ENCODE results near the gene FHIT. TPM values are rescaled to one million over a fixed set of nuclear protein-coding genes. Genes with fewer than 3 reads are reported as not detected.

Gene FHIT
- total RNA-seq, 1 experiment from 2014 or later, result 9.8 TPM

DNA sequence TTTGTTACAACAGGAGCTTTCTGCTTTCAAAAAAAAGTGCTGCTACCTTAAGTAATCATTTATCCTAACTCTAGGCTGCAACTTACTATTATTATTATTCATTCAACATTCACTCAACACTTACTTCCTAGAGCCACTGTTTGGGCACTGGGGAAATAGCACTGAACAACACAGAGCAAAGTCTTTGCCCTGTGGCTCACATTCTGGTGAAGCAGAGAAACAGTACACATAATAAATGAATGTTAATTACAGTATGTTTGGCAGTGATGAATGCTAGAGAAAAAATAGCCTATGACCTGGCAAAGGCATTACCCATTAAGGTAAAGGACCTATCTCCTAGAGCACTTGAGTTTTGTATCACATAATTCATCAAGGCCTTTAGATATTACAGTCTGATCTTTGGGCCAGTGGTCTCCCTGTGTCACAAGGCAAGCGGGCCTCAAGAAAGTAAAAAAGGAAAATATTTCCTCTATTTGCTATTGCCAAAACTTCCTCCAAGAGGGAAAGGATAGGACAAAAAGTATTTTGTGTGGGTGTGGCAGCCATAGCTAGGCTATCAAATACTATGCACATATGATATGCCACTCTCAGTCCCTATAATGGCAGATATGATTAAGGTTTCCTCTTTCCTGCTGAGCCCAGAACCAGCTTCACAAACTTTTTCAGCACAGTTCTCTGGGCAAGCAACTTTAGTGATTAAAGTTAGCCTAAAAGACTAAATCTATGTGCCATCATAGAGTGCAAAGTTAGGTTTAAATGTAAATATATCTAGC is 142.8 kb downstream of the FHIT start:
- no peaks in the 10 kb centered on the region for H3K4me1 ChIP-seq (replicated peaks; ENCODE audit: insufficient read depth)
- TF ChIP-seq, protein P1, sequence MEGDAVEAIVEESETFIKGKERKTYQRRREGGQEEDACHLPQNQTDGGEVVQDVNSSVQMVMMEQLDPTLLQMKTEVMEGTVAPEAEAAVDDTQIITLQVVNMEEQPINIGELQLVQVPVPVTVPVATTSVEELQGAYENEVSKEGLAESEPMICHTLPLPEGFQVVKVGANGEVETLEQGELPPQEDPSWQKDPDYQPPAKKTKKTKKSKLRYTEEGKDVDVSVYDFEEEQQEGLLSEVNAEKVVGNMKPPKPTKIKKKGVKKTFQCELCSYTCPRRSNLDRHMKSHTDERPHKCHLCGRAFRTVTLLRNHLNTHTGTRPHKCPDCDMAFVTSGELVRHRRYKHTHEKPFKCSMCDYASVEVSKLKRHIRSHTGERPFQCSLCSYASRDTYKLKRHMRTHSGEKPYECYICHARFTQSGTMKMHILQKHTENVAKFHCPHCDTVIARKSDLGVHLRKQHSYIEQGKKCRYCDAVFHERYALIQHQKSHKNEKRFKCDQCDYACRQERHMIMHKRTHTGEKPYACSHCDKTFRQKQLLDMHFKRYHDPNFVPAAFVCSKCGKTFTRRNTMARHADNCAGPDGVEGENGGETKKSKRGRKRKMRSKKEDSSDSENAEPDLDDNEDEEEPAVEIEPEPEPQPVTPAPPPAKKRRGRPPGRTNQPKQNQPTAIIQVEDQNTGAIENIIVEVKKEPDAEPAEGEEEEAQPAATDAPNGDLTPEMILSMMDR (conservative IDR thresholded peaks at IDR 0.05), result no peak
- no peak for TF ChIP-seq EZH2 (IDR thresholded peaks at IDR 0.05; ENCODE audit: low read depth)
- CTCF ChIA-PET, result no interaction called here
- H3F3A ChIP-seq (ENCODE audit: insufficient read depth, low read depth), result no peaks in the 10 kb centered on the region
- no peaks in the 10 kb centered on the region for H3K36me3 ChIP-seq (ENCODE audit: low read depth)
- H3K9me2 ChIP-seq (ENCODE audit: insufficient read depth), result no peaks in the 10 kb centered on the region
- POLR2A ChIA-PET (ENCODE audit: unreplicated experiment), result no interaction called here
- no TSS peak for BruUV-seq (replicated peaks)
- intact Hi-C loops (cut with micrococcal nuclease; ENCODE audit: unreplicated experiment), result no loop called here
- no peak overlapping the region for H3K27ac ChIP-seq
- no peaks in the 10 kb centered on the region for H3K27me3 ChIP-seq (ENCODE audit: insufficient read depth, low read depth)
- no peaks in the 10 kb centered on the region for H3K79me2 ChIP-seq (ENCODE audit: low read depth)
- no peaks in the 10 kb centered on the region for H4K20me1 ChIP-seq (ENCODE audit: insufficient read depth)
- no peak overlapping the region for H3K4me2 ChIP-seq
- no peak overlapping the region for H3K4me3 ChIP-seq
- DNase-seq, result no peak
- H3K9me3 ChIP-seq (ENCODE audit: insufficient read depth, low read depth), result no peaks in the 10 kb centered on the region
- H2AFZ ChIP-seq, result no peak overlapping the region

DNA sequence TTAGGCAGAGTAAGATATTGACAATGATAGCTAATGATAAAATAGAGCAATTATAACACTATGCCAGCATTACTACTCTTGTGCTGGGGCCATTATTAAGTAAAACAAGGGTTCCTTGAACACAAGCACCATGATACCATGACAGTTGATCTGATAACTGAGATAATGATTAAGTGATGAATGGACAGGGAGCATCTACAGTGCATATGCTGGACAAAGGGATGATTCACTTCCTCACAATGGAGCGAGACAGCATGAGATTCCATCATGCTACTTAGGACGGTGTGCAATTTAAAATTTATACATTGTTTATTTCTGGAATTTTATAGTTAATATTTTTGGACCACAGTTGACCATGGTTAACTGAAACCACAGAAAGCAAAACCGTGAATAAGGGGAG is 156.6 kb downstream of the FHIT start:
- CTCF ChIA-PET, result no interaction called here
- no peaks in the 10 kb centered on the region for H3K27me3 ChIP-seq (ENCODE audit: insufficient read depth, low read depth)
- H3K36me3 ChIP-seq (ENCODE audit: low read depth), result no peaks in the 10 kb centered on the region
- intact Hi-C loops (cut with micrococcal nuclease; ENCODE audit: unreplicated experiment), result no loop called here
- no peak overlapping the region for H3K4me3 ChIP-seq
- POLR2A ChIA-PET (ENCODE audit: unreplicated experiment), result no interaction called here
- H3K9me3 ChIP-seq (ENCODE audit: insufficient read depth, low read depth), result no peaks in the 10 kb centered on the region
- no peaks in the 10 kb centered on the region for H3K9me2 ChIP-seq (ENCODE audit: insufficient read depth)
- H3K79me2 ChIP-seq (ENCODE audit: low read depth), result no peaks in the 10 kb centered on the region
- no TSS peak for BruUV-seq (replicated peaks)
- no peak overlapping the region for H2AFZ ChIP-seq
- TF ChIP-seq, protein P1 (conservative IDR thresholded peaks at IDR 0.05), result no peak
- no peak for TF ChIP-seq EZH2 (IDR thresholded peaks at IDR 0.05; ENCODE audit: low read depth)
- no peaks in the 10 kb centered on the region for H3K4me1 ChIP-seq (replicated peaks; ENCODE audit: insufficient read depth)
- no peak overlapping the region for H3K27ac ChIP-seq
- no peaks in the 10 kb centered on the region for H3F3A ChIP-seq (ENCODE audit: insufficient read depth, low read depth)
- no peak overlapping the region for H3K4me2 ChIP-seq
- H4K20me1 ChIP-seq (ENCODE audit: insufficient read depth), result no peaks in the 10 kb centered on the region
- DNase-seq, result no peak

DNA sequence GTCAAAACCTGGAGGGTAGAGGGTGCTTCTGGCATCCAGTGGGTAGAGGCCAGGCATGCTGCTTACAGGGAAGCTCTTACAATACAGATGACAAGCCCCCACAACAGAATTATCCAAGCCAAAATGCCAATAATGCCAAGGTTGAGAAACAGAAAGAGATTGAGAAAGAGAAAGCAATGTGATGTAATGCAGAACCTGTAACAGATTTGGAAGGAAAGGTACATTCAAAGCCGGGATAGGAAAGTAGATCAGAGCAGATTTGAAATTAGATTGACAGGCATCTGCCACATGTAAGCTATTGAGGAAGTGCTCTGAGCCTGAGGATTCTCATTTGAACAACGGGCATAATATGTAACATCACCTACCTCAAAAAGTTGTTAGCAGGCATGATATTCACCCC is 157.9 kb downstream of the FHIT start:
- no peak for TF ChIP-seq EZH2 (IDR thresholded peaks at IDR 0.05; ENCODE audit: low read depth)
- TF ChIP-seq, protein P1 (conservative IDR thresholded peaks at IDR 0.05), result no peak
- no peak for DNase-seq
- intact Hi-C loops (cut with micrococcal nuclease; ENCODE audit: unreplicated experiment), result no loop called here

More for the DNA sequence above, 157.9 kb downstream of the FHIT start:
- no peaks in the 10 kb centered on the region for H3K27me3 ChIP-seq (ENCODE audit: insufficient read depth, low read depth)
- no peaks in the 10 kb centered on the region for H4K20me1 ChIP-seq (ENCODE audit: insufficient read depth)
- H3K4me1 ChIP-seq (replicated peaks; ENCODE audit: insufficient read depth), result no peaks in the 10 kb centered on the region
- H2AFZ ChIP-seq, result no peak overlapping the region
- no peaks in the 10 kb centered on the region for H3K9me2 ChIP-seq (ENCODE audit: insufficient read depth)
- POLR2A ChIA-PET (ENCODE audit: unreplicated experiment), result no interaction called here
- H3K79me2 ChIP-seq (ENCODE audit: low read depth), result no peaks in the 10 kb centered on the region
- no TSS peak for BruUV-seq (replicated peaks)
- no peaks in the 10 kb centered on the region for H3F3A ChIP-seq (ENCODE audit: insufficient read depth, low read depth)
- H3K4me3 ChIP-seq, result no peak overlapping the region
- CTCF ChIA-PET, result no interaction called here
- H3K27ac ChIP-seq, result no peak overlapping the region
- no peak overlapping the region for H3K4me2 ChIP-seq
- no peaks in the 10 kb centered on the region for H3K36me3 ChIP-seq (ENCODE audit: low read depth)
- no peaks in the 10 kb centered on the region for H3K9me3 ChIP-seq (ENCODE audit: insufficient read depth, low read depth)

All from PC-9 (cell line).